MCF 10A (cell line): ENCODE results near the gene HTR3B. TPM values are rescaled to one million over a fixed set of nuclear protein-coding genes. Genes with fewer than 3 reads are reported as not detected.
A peak's percentile ranks its signal among the peaks of the same experiment; 100 is the strongest.

Experiments
- BruUV-seq: library from RNA; stranded (reverse); fragments of 400-500 nt; replicated peaks from 2 replicates; lab custom pipeline; 2021; lab: Mats Ljungman, UMichigan
- CTCF ChIA-PET: fragments of 300-600 bp; sonication (Branson Sonifier 250); formaldehyde crosslinking; extraction: SDS; loops from one replicate; lab custom pipeline; 2021; ENCODE audit warnings: antibody characterized with exemption, inconsistent platforms; lab: Yijun Ruan, JAX
- POLR2A ChIA-PET: fragments of 300-600, 350-650 bp; sonication (Branson Sonifier 250); formaldehyde crosslinking; extraction: SDS; loops from one replicate; lab custom pipeline; 2020; ENCODE audit warnings: antibody characterized with exemption, inconsistent platforms; lab: Yijun Ruan, JAX
- DNase-seq: peaks from one replicate; pipeline ENCODE4 v3.0.0-alpha.2; 2018; ENCODE audit not compliant: unreplicated experiment
- H3K27ac Mint-ChIP-seq: one replicate; pipeline ENCODE4 v1.8.0; 2022; ENCODE audit warnings: mild to moderate bottlenecking, low read depth, mixed read lengths; ENCODE audit not compliant: unreplicated experiment
- H3K27me3 Mint-ChIP-seq: one replicate; pipeline ENCODE4 v1.8.0; 2022; ENCODE audit warnings: mixed read lengths; ENCODE audit not compliant: insufficient read depth, unreplicated experiment
- H3K36me3 Mint-ChIP-seq: one replicate; pipeline ENCODE4 v1.8.0; 2022; ENCODE audit warnings: mild to moderate bottlenecking, moderate library complexity, mixed read lengths; ENCODE audit not compliant: insufficient read depth, unreplicated experiment
- H3K4me1 Mint-ChIP-seq: one replicate; pipeline ENCODE4 v1.8.0; 2022; ENCODE audit warnings: mixed read lengths; ENCODE audit not compliant: insufficient read depth, unreplicated experiment
- H3K4me3 Mint-ChIP-seq: one replicate; pipeline ENCODE4 v1.8.0; 2022; ENCODE audit warnings: mild to moderate bottlenecking, moderate library complexity, mixed read lengths; ENCODE audit not compliant: unreplicated experiment
- H3K9me3 Mint-ChIP-seq: one replicate; pipeline ENCODE4 v1.8.0; 2022; ENCODE audit warnings: mixed read lengths; ENCODE audit not compliant: unreplicated experiment
- intact Hi-C: fragments of 100-400 bp; cut with micrococcal nuclease; formaldehyde crosslinking; loops from 2 replicates; pipeline ENCODE4 v1.14.1; 2022
- total RNA-seq: library from RNA; stranded (reverse); gene quantifications from 2 replicates; pipeline ENCODE4 v1.2.3, GENCODE V29; 2022
- TF ChIP-seq, protein P1 (sequence below): fragments of 200-600 bp; IDR thresholded peaks from one replicate; pipeline ENCODE4 v1.8.0; 2022; ENCODE audit warnings: antibody characterized with exemption, mild to moderate bottlenecking; ENCODE audit not compliant: unreplicated experiment

HTR3B gene
- total RNA-seq, 1 experiment from 2014 or later = not detected

DNA sequence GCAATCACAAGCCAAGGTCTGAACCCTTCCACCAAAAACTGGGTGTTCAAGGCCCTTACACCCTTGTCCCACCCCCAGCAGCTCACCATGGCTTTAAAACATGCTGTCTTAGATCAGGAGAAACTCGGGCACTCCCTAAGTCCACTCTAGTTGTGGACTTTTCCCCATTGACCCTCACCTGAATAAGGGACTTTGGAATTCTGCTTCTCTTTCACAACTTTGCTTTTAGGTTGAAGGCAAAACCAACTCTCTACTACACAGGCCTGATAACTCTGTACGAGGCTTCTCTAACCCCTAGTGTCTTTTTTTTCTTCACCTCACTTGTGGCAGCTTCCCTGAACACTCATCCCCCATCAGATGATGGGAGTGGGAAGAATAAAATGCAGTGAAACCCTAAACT is 85.3 kb downstream of the HTR3B start:
- intact Hi-C loops = loop anchor here (5.0 kb wide), 2 partner anchors 93 to 352 kb away; no protein-coding TSS in a partner anchor
- BruUV-seq = no TSS peak
- no peak for DNase-seq
- TF ChIP-seq, protein P1, sequence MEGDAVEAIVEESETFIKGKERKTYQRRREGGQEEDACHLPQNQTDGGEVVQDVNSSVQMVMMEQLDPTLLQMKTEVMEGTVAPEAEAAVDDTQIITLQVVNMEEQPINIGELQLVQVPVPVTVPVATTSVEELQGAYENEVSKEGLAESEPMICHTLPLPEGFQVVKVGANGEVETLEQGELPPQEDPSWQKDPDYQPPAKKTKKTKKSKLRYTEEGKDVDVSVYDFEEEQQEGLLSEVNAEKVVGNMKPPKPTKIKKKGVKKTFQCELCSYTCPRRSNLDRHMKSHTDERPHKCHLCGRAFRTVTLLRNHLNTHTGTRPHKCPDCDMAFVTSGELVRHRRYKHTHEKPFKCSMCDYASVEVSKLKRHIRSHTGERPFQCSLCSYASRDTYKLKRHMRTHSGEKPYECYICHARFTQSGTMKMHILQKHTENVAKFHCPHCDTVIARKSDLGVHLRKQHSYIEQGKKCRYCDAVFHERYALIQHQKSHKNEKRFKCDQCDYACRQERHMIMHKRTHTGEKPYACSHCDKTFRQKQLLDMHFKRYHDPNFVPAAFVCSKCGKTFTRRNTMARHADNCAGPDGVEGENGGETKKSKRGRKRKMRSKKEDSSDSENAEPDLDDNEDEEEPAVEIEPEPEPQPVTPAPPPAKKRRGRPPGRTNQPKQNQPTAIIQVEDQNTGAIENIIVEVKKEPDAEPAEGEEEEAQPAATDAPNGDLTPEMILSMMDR = no peak
- Mint-ChIP-seq H3K9me3 (no peaks in the 10 kb centered on the region), H3K36me3 (no peaks in the 10 kb centered on the region), H3K27me3 (peaks cover 89% of the 10 kb centered on the region), H3K4me1 (no peaks in the 10 kb centered on the region), H3K27ac (no peak overlapping the region), H3K4me3 (no peak overlapping the region)
- ChIA-PET CTCF (interaction anchor here (0.6 to 1.6 kb wide), 3 partner anchors 12 to 94 kb away, joined by 3 to 6 read pairs (median 5); no protein-coding TSS in a partner anchor), POLR2A (no interaction called here)

DNA sequence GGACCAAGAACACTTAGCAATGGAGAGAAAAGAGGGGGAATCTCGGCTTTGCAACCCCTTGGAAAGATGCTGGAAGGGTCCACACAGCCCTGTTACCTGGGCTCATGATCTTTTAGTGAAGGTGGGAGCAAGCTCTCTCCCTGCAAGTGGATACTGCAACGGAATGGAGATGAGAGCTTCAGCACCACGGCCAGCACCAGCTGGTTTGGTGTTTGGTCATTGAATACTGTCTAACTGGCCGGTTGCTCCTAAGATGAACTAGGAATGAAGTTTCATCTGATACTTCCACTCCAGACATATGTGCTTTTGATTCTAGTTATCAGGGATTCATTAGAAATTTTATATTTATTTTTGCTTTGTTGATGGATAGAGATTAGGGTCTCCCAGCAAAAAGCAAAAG is 86.6 kb downstream of the HTR3B start:
- POLR2A ChIA-PET = interaction anchor here (1.4 kb wide), 1 partner anchor 266 kb away, joined by 3 read pairs; no protein-coding TSS in a partner anchor
- Mint-ChIP-seq H3K27ac (no peak overlapping the region), H3K36me3 (no peaks in the 10 kb centered on the region), H3K9me3 (no peaks in the 10 kb centered on the region), H3K27me3 (peaks cover 85% of the 10 kb centered on the region), H3K4me1 (no peaks in the 10 kb centered on the region), H3K4me3 (no peak overlapping the region)
- TF ChIP-seq, protein P1 = no peak
- CTCF ChIA-PET = interaction anchor here (1.1 kb wide), 1 partner anchor 270 kb away, joined by 4 read pairs; no protein-coding TSS in a partner anchor
- intact Hi-C loops = loop anchor here (5.0 kb wide), 2 partner anchors 94 to 351 kb away; no protein-coding TSS in a partner anchor
- DNase-seq = peak; percentile 70
- no TSS peak for BruUV-seq

DNA sequence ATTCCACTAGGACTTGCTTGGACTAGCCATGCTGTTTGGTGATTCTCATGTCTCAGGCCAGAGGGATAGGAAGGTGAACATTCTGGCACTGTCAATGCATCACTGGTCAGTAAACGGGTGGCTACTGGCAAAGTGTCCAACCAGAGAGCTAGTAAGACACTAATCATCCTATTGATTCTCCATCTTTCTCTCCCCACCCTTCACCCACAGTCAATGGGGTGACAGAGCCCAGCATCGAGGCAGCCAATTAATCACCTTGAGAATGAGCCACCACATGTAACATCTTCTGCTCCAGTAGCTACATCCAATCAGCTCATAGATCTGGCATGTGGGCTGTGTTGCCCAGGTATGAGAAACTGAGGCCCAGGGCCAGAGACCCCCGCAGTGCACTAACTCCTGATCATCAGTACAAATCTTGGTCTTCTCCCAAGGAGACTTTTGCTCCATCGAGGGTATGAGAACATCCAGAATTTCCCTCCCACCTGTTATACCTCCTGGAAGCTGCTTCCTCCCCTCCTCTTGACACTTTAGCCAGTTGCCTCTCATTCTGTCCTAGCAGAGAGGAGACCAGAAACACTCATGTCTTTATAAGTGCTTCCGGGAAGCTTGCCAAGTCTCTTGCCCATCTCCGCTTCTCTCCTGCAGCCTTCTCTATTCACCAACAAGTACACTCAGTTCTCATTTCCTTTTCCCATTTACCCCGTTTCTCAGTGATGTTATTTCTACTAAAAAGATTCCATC is 87.3 kb downstream of the HTR3B start:
- no TSS peak for BruUV-seq
- Mint-ChIP-seq H3K27ac (no peak overlapping the region), H3K4me1 (no peaks in the 10 kb centered on the region), H3K4me3 (no peak overlapping the region), H3K9me3 (no peaks in the 10 kb centered on the region), H3K36me3 (no peaks in the 10 kb centered on the region), H3K27me3 (peaks cover 85% of the 10 kb centered on the region)
- peak; percentile 34 for DNase-seq
- intact Hi-C loops = loop anchor here (5.0 kb wide), 2 partner anchors 95 to 350 kb away; no protein-coding TSS in a partner anchor
- POLR2A ChIA-PET = interaction anchor here (1.4 kb wide), 1 partner anchor 265 kb away, joined by 3 read pairs; no protein-coding TSS in a partner anchor
- CTCF ChIA-PET = interaction anchor here (0.6 to 4.8 kb wide), 9 partner anchors 9 to 684 kb away, joined by 3 to 82 read pairs (median 3); no protein-coding TSS in a partner anchor
- TF ChIP-seq, protein P1 = no peak

DNA sequence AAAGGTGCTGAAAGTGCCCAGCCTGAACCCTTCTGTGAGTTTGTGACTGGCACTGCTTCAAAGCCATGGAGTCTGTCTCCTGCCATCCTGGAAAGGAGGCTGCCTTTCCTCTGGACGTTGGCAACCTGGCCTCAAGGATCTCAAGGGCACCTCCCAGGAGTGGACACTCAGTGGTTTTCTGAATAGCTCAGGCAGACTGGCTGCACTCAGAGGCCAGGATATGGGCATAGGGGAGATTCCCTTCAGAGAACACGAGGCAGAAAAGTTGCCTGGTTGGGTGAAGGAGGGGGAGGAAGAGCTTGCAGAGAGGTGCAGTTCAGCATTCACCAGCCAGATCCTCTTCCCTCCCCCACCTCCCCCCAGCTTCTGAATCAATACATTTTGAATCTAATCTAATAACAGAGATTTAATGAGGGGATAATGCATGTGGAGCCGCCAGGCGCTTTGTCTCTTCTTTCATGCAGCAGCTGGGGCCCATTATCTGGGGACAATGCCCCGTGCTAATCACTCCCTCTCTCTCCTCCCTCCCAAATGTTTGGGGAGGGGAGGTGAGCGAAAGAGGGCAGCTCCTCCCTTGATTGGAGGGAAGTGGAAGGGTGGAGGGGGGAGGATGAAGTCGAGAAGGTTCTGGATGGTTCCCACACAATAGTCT is 88.0 kb downstream of the HTR3B start:
- no peaks in the 10 kb centered on the region for H3K36me3 Mint-ChIP-seq
- ChIA-PET POLR2A (no interaction called here), CTCF (interaction anchor here (0.6 to 4.8 kb wide), 17 partner anchors 9 to 769 kb away, joined by 3 to 82 read pairs (median 4); no protein-coding TSS in a partner anchor)
- no TSS peak for BruUV-seq
- H3K27ac Mint-ChIP-seq = no peak overlapping the region
- peaks cover 85% of the 10 kb centered on the region for H3K27me3 Mint-ChIP-seq
- no peak overlapping the region for H3K4me3 Mint-ChIP-seq
- TF ChIP-seq, protein P1 = no peak
- no peaks in the 10 kb centered on the region for H3K4me1 Mint-ChIP-seq
- H3K9me3 Mint-ChIP-seq = no peaks in the 10 kb centered on the region
- intact Hi-C loops = loop anchor here (5.0 kb wide), 2 partner anchors 95 to 350 kb away; no protein-coding TSS in a partner anchor
- DNase-seq = no peak
